Measurements from ENCODE around the gene FZR1.

DNA sequence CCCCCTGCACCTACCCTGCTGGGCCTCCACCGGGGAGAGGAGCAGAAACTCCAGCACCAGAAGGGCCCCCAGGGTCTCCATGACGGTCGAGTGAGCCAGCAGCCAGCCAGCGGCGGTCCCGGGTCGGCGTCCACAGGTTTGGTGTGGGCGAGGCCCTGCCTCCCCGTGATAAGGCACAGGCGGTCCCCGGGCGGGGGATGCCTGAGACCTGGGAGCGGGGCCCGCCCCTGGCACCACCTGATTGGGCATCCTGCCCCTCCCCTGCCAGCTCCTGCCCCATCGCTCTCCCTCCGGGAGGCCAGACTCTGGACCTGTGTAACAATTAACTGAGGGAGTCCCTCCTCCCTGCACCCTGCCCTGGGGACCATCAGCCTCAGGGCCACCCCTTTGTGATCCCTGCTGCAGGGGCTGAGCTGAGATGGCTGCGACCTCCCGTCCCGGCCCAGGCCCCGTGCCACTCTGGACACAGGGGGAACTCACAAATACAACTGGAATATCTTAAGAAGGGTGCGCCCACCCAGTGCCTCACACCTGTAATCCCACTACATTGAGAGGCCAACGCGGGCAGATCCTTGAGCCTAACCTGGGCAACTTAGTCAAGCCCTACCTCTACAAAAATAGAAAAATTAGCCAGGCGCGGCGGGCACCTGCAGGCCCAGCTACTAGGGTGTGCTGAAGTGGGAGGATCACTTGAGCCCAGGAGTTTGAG is 25.6 kb upstream of the FZR1 start, which contains the start of gene SMIM24:
- TF ChIP-seq CTCF (IDR thresholded peaks at IDR 0.05) (no peak), ZFX (IDR thresholded peaks at IDR 0.05; ENCODE audit: borderline replicate concordance) (no peak)
